ENCODE results near the gene ENTHD1.
"Not testable (repeated sequence)": the region's sequence is repeated elsewhere in the genome, so short reads cannot be mapped to it uniquely, and the experiment has no call there.

The ENTHD1 gene

GRCh38 chr22:39924286-39924685, 30.7 kb upstream of the ENTHD1 start:
- no peak for DNase-seq

GRCh38 chr22:39923696-39924095, 30.1 kb upstream of the ENTHD1 start:
- DNase-seq: no peak

- peak; percentile 45 for DNase-seq
Observed at GRCh38 chr22:39920134-39920743, 26.7 kb upstream of the ENTHD1 start.

DNA sequence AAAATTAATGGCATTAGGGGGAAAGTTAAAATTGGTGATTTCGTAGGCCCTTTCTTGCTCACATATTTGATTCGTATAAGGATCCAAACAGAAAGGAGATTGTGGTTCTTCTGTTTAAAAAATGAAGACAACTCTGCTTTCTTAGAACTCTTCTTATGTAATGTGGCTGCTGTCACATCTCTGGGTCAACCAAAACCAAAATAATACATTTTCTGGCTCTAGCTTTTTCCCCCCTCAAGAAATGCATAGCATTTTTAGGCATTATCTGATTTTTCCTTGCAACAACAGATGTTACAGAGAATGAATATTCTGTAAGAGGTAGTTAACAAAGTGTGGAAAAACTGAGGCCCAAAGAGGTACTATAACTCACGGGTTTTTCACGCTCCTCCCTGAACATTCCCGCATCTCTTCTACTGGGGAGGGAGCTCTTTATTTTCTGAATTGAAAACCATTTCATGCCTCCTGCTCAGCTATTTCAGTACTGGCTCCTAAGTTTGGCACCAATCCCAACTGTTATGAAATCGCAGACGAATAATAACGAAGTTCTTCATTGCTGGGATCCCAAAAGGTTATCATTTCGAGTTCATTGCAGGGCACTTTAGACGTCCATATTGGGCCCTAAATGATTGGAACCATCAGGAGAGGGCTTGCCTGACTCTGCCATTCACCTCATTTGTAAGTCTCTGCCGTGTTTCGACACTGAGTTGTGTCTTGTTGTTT, 24.4 kb upstream of the ENTHD1 start:
- no peak for DNase-seq

DNA sequence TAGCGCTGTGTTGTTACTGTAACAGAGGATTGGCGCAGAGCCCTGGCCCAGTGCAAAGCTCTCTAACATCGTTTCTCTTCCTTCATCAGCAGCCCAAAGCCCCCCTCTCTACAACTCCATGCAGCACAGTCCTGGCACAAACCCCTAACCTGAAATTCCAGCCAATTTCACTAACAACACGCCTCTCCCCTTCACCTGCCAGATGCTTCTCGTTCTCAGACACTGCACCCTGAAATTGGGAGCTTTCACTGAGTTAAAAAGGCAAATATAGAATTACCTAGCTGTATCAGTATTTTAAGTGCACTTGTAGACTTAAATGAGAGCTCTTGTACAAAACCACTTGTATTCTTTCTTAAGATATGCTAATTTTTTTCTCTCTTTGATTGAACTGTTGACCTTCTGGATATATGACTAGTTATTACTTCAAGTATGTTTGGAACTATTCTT, 23.7 kb upstream of the ENTHD1 start:
- no peak for DNase-seq

DNA sequence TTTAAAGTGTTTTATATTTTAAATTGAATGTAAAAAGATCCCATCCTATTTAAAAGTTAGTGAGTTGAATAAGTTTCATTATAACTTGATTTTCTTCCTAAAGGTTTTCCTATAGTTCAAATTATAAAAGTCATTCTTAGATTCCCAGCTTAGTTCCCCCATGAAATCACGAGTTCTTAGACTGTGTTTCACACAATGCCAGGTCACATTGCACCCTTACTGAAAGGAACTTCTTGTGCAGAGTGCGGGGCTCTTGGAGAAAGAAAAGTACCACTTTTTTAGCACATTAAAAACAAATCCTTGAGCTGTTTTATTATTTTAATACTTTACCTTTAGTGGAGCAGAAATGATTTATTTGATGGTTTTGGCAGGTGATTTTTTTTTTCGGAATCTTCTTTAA, 22.9 kb upstream of the ENTHD1 start:
- no peak for DNase-seq

DNA sequence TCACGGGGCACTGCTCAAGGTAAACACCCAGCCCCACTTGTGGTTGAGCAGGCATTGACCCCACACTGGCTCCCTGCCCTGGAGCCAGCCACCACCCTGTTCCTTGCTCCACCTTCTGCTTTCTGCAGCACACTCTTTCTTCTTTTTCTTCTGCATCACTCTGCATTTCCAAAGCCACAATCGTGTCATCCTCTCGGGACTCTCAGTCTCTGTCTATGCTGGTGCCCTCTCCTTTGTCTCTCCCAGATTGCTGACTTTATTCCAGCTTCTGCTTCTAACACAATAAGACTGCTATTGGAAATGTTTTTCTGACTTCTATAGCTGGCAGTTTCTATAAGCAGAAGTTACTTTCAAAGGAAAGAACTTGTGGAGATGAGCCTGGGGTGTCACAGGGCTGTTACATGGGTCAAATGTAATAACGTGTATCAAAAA, 21.8 kb upstream of the ENTHD1 start:
- DNase-seq: no peak

- no peak for DNase-seq
Observed at GRCh38 chr22:39914584-39914983, 21.0 kb upstream of the ENTHD1 start.

- no peak for DNase-seq
Observed at GRCh38 chr22:39913886-39914285, 20.3 kb upstream of the ENTHD1 start.

DNA sequence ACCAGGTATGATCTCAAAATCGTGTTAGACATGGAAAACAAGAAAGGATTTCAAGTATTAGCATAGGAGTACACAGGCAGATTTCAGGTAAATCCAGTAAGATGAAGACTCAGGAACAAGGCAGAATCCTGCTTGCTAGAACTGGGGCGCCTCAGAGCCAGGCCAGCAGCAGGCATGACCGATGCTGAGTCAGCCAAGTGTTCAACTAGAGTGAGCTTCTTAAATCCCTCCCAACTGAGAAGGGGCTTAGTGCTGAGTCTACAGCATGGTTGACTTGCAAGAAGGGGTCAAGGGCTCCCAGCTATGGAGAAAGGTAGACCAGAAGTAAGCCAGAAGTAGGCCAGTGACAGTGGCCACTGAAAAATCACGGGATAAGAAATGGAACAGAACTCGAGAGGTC, 19.8 kb upstream of the ENTHD1 start:
- no peak for DNase-seq

DNA sequence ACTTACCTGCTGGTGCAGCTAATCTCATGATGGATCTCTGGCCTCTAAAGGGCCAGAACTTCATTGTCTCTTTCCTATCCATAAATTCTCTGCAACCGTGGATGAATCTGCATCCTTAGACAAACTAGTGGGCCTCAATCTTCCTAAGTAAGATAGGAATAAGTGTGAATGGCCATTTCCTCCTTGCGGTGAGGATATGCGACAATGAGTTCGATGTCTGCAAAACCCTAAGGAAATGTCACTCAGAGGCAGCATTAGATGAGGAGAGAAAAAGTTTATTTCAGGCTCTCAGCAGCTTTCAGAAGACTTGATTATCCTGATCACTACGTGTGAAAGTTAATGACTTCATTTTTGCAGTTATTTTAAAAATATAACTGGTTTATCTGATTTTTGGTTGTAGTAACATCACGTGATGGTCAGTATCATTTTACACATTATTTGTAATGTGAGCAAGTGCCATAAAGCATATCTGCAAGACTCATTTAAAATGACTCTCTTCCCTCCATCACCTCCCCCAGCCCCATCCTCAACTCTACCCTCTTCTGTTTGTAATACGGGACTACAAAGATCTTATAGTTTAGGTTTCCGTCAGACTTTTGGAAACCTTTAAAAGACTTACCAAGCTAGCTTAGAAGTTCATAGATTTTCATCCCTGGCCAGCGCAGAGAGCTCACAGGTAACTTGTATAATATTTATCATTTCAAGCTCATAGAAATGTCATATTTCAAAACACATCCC, 17.5 kb upstream of the ENTHD1 start:
- DNase-seq: no peak

DNA sequence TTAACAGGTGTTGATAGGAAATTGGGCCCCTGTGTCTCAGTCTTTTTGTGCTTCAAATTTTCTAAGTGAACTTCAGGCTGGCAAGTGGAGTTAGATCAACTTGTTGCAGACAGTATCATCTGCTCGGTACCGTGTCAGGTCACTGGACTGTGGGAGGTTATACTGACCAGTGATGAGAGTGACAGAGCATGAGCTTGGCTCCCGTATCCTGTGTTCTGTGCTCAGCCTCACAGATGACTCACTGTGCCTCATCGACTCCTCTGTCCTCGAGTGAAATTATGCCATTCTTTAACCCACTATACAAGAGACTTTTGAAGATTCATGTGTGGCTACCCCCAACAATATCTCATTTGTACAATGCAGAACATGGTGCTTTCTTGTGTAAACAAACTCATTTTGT, 15.2 kb upstream of the ENTHD1 start:
- peak; percentile 33 for DNase-seq

GRCh38 chr22:39908136-39908535, 14.6 kb upstream of the ENTHD1 start:
- no peak for DNase-seq

DNA sequence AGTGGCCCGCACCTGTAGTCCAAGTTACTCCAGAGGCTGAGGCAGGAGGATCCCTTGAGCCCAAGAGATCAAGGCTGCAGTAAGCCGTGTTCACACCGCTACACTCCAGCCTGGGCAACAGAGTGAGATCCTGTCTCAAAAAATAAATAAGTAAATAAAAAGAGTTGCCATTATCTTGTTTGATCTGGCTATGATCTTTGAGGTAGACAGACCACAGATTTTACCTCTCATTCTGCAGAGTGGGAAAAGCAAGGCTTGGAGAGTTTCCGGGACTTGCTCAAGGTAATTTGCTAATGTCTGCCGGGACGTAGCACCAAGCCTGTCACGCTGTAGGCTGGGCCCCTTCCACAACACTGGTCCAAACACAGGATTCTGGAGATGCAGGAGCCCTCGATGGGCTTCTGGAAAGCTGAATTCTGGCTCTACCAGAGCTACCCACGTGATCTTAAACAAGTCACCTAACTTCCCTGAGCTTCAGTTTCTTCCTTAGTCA, 14.1 kb upstream of the ENTHD1 start:
- DNase-seq: peak; percentile 18

DNA sequence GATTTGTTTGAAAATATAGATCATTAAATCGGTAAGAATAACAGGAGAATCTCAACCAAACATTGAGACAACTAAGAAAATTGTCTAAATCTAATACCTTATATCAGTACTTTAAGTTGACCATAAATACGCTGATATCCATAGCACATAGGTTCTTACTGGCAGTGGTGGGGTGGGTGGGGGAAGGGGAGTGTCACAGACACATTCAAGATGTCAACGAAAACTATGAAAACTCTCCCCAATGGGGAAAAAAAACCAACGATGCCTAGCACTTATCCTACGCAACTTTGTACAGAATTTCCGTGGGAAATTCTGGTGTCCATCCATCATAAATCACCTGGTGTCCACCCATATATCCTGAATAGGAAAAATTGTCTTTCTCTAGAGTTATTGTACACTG, 13.5 kb upstream of the ENTHD1 start:
- DNase-seq: no peak

GRCh38 chr22:39906207-39906606, 12.6 kb upstream of the ENTHD1 start:
- DNase-seq: no peak

- DNase-seq: no peak
Observed at GRCh38 chr22:39905687-39906086, 12.1 kb upstream of the ENTHD1 start.

DNA sequence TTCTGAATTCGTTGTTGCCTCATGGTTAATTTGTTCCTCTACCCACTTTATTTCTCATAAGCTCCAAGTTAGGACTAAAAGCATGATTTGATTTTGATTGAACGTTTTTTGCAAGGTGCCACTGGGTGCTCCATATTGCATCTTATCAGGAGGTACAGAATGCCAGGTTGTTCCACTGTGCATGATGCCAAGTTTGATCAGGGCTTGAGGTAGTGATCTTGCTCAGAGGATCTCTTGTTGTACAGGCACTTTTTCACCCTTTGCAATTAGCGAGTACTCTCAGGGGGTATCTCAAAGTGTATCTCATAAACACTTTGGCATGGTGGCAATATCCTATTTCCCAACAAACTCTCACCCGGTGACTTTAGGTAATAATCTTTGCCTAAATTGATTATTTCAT, 11.3 kb upstream of the ENTHD1 start:
- no peak for DNase-seq

DNA sequence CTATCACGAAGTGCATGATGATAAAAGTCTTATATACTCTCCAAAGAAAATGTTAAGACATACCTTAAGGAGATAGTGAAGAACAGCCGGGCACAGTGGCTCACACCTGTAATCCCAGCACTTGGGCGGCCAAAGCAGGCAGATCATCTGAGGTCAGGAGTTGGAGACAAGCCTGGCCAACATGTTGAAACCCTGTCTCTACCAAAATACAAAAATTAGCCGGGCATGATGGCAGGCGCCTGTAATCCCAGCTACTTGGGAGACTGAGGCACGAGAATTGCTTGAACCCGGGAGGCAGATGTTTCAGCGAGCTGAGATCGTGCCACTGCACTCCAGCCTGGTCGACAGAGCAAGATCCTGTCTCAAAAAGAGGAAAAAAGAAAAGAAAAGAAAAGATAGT, 10.5 kb upstream of the ENTHD1 start:
- DNase-seq: not testable (repeated sequence)

- DNase-seq: no peak
Observed at GRCh38 chr22:39901565-39902146, 8.1 kb upstream of the ENTHD1 start.

DNA sequence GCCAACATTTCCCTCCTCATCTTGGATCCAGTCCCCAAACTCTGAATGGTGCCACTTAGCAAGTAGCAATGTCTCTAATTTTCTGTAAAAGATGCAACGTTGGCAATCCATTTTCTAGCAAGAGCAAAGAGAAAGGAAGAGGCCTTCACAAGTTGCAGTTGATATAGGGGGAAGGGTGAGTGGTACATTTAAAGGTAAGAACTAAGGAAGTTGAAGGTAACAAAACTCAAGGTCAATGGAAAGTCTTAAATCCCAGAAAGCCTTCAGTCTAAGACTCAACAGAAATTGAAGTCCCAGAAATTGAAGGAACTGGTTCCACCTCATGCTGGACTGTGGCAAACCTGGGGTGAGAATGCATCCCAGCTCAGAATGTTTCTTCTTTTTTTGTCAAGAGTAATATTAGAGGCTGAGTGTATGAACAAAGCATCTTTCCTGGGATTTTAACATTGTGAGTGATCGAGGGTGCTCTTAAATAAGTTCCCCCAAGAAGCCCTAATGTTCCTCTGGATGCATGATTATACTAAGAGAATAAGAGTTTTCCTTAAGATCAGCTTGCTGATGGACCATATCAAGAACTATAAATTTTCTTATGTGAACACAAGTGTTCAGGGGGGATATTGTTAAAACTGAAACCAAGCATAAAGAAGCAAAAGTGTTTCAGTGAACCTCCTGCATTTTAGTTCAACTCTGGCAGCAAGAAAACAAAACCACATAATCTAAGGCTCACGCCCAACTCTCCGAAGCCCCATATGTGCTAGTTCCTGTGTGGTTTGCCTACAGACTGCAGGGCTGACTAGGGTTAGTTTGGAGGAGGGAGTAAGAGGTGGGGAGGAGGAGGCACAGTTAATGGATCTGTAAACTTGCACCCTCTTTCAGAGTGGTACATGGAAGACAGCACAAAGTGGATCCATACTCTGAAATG, 7.0 kb upstream of the ENTHD1 start, which contains the start of gene GRAP2:
GRAP2 (plus strand) TSS at position 779 of the 922 bp plus-strand sequence. CDS start 46,023 bp downstream, outside the sequence.
- peak; percentile 62 for DNase-seq

GRCh38 chr22:39898997-39899396, 5.4 kb upstream of the ENTHD1 start:
- DNase-seq: no peak
